Neural crest cell (in vitro differentiated cells): Measurements from ENCODE around the gene DAZAP1. TPM values are rescaled to one million over a fixed set of nuclear protein-coding genes. Genes with fewer than 3 reads are reported as not detected.

ENCODE experiments used
- DNase-seq: peaks from one replicate; pipeline ENCODE4 v3.0.0; 2021; ENCODE audit warnings: low read depth, mixed read lengths, low spot score
- H3K27ac Mint-ChIP-seq: one replicate; pipeline ENCODE4 v1.8.0; 2021; ENCODE audit warnings: mild to moderate bottlenecking, mixed read lengths; ENCODE audit not compliant: unreplicated experiment
- H3K27me3 Mint-ChIP-seq: 2 replicates; pipeline ENCODE4 v1.8.0; 2021; ENCODE audit warnings: low read depth, mild to moderate bottlenecking, mixed read lengths
- H3K36me3 Mint-ChIP-seq: 2 replicates; pipeline ENCODE4 v1.8.0; 2021; ENCODE audit warnings: low read depth, mild to moderate bottlenecking, mixed read lengths
- H3K4me1 Mint-ChIP-seq: 2 replicates; pipeline ENCODE4 v1.8.0; 2021; ENCODE audit warnings: mixed read lengths
- H3K4me3 Mint-ChIP-seq: one replicate; pipeline ENCODE4 v1.8.0; 2021; ENCODE audit warnings: mild to moderate bottlenecking, mixed read lengths
- H3K9me3 Mint-ChIP-seq: 2 replicates; pipeline ENCODE4 v1.8.0; 2021; ENCODE audit warnings: mixed read lengths
- total RNA-seq: library from RNA; stranded (reverse); gene quantifications from 2 replicates; pipeline ENCODE4 v1.2.1, GENCODE V29; 2021
- TF ChIP-seq, protein P1 (sequence below): fragments of 200-600 bp; sonication (generic); conservative IDR thresholded peaks from 2 replicates; pipeline ENCODE4 v1.5.0; 2021; ENCODE audit warnings: antibody characterized with exemption, mild to moderate bottlenecking

The DAZAP1 gene
- total RNA-seq, 1 donor from 2014 or later, result 146 TPM

GRCh38 chr19:1409204-1410005, 2.0 kb downstream of the DAZAP1 start:
- peaks cover 28% of the 10 kb centered on the region for H3K4me1 Mint-ChIP-seq
- H3K27me3 Mint-ChIP-seq, result no peaks in the 10 kb centered on the region
- DNase-seq, result no peak
- TF ChIP-seq, protein P1, sequence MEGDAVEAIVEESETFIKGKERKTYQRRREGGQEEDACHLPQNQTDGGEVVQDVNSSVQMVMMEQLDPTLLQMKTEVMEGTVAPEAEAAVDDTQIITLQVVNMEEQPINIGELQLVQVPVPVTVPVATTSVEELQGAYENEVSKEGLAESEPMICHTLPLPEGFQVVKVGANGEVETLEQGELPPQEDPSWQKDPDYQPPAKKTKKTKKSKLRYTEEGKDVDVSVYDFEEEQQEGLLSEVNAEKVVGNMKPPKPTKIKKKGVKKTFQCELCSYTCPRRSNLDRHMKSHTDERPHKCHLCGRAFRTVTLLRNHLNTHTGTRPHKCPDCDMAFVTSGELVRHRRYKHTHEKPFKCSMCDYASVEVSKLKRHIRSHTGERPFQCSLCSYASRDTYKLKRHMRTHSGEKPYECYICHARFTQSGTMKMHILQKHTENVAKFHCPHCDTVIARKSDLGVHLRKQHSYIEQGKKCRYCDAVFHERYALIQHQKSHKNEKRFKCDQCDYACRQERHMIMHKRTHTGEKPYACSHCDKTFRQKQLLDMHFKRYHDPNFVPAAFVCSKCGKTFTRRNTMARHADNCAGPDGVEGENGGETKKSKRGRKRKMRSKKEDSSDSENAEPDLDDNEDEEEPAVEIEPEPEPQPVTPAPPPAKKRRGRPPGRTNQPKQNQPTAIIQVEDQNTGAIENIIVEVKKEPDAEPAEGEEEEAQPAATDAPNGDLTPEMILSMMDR, result no peak
- peak overlapping the region; percentile 87 for H3K27ac Mint-ChIP-seq
- no peaks in the 10 kb centered on the region for H3K36me3 Mint-ChIP-seq
- no peaks in the 10 kb centered on the region for H3K9me3 Mint-ChIP-seq
- H3K4me3 Mint-ChIP-seq, result peak overlapping the region; percentile 96

DNA sequence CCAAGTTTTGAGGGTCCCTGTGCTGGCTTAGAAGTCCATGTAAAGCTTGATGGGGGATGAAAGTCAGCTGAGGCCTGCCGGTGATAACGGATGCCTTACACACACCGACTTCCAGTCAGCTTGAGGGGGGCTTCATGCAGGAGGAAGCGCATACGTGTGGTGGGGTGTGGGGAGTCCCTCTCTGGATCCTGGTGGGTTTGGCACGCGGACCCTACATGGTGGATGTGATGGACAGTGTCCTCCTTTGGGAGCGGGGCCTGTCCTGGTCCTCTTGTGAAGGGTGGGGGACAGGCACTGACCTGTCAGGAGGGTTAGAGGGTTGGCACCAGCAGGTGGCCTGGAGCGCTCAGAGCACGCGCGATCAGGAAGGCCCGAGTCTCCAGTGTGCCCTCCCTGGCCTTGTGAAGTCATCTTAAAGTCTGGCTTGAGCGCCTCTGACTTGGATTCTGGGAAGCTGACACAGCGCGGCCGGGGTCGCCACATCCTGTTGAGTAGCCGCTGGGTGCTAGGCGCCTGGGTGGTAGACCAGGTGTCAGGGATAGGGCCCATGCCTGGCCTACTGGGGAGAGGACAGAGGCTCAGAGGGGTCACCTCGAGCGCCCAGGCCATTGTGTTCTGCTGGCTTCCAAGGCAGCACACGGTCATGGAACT, 2.9 kb downstream of the DAZAP1 start:
- no peak overlapping the region for H3K27ac Mint-ChIP-seq
- H3K4me3 Mint-ChIP-seq, result peak overlapping the region; percentile 96
- H3K27me3 Mint-ChIP-seq, result no peaks in the 10 kb centered on the region
- TF ChIP-seq, protein P1, result no peak
- DNase-seq, result no peak
- peaks cover 34% of the 10 kb centered on the region for H3K4me1 Mint-ChIP-seq
- H3K36me3 Mint-ChIP-seq, result no peaks in the 10 kb centered on the region
- H3K9me3 Mint-ChIP-seq, result no peaks in the 10 kb centered on the region

DNA sequence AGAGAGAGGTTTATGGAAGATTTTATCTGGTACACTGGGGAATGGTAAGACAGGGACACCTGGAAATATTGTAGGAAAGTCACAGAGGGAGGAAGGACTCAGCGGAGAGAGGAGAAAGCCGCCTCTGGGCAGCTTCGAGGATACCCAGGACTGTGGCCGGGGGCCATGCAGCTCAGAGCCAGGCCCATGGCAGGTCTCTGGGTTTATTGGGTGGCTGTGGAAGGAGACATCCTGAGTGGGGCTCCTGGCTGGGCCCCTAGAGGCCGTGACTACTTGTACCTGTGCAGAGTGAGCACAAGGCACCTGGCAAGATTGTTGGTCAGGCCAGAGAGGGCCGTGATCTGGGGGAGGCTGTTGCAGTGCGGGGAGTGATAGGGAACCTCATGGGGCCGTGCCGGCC, 3.4 kb downstream of the DAZAP1 start:
- H3K27ac Mint-ChIP-seq, result no peak overlapping the region
- TF ChIP-seq, protein P1, result no peak
- H3K4me1 Mint-ChIP-seq, result peaks cover 39% of the 10 kb centered on the region
- peak overlapping the region; percentile 96 for H3K4me3 Mint-ChIP-seq
- no peaks in the 10 kb centered on the region for H3K27me3 Mint-ChIP-seq
- H3K36me3 Mint-ChIP-seq, result no peaks in the 10 kb centered on the region
- H3K9me3 Mint-ChIP-seq, result no peaks in the 10 kb centered on the region
- no peak for DNase-seq

DNA sequence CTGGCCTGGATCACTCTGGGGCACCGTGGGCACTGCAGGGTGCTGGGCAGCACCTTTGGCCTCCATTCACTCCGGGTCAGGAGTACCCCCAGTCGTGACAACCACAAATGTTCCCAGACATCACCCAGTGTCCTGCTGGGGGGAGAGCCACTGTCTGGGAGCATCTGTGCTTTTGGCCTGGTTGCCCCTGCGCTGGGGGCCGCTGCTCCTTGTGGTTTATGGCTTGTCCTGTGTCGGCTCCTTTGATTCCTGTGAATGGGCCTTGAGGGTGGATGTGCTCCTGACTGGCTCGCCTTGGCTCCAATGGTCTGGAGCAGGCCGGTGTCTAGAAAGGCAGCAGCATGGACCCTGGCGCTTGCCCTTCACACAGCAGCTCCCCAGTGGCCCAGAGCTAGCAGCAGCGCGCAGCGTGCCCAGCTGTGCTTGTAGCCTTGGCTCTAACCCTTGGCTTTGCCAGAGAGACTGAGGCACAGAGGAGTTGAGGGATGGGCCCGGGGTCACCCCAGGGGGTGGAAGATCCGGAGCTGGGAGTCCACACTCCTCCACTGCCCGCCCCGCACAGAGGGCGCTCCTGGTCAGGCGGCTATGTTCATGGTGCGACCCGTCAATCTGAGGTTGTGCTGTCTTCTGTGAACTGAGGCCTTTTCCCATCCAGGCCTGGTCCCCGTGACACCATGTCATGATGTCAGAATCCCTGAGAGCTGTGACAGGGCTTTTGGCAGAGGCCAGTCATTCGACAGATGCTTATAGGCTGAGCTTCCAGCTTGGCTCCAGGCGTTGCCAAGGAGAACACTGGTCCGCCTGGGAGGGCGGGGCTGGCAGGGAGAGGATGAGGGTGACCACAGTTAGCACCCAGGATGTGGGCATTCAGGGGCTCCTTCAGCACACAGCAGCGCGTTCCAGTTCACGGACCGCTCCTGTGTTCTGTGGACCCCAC, 4.1 kb downstream of the DAZAP1 start:
- Mint-ChIP-seq H3K4me1 (peaks cover 42% of the 10 kb centered on the region), H3K36me3 (no peaks in the 10 kb centered on the region), H3K27me3 (no peaks in the 10 kb centered on the region), H3K4me3 (peak overlapping the region; percentile 96), H3K9me3 (no peaks in the 10 kb centered on the region), H3K27ac (no peak overlapping the region)
- no peak for DNase-seq
- TF ChIP-seq, protein P1, result no peak

DNA sequence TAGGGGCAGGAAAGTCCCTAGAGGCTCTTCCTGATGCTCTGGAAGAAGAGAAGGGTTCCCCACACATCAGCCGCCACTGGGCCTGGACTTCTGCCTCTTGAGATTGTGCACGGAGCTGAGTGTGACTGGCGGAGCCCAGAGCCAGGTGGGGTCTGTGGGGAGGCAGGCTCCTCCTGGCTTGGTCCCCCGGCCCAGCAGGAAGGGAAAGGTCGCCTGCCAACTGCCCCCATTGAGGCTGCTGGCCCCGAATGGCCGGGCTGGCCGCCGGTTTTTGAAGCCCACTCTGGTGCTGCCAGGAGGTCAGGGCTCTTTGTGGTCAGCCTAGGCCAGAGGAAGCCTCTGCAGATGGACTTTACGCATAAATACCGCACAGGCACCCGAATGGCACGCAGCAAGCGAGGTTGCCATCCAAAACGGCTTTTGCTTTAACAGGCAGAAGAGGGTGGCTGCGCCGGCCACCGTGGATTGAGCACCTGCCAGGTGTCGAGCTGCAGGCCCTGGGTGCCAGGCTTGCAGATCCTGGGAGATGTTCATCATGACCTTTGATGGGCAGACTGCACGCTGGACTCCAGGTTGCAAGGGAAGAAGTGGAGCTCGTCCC, 5.0 kb downstream of the DAZAP1 start:
- no peaks in the 10 kb centered on the region for H3K36me3 Mint-ChIP-seq
- no peak overlapping the region for H3K4me3 Mint-ChIP-seq
- peak overlapping the region; percentile 35 for H3K27ac Mint-ChIP-seq
- TF ChIP-seq, protein P1, result no peak
- no peaks in the 10 kb centered on the region for H3K27me3 Mint-ChIP-seq
- DNase-seq, result no peak
- no peaks in the 10 kb centered on the region for H3K9me3 Mint-ChIP-seq
- peaks cover 43% of the 10 kb centered on the region for H3K4me1 Mint-ChIP-seq
